ENCODE data around the gene CNTN5.

CNTN5 gene

GRCh38 chr11:99640671-99641070 lies 619.9 kb downstream of the CNTN5 start (continued):
- TF ChIP-seq ZNF394 (tag by site-specific recombination; IDR thresholded peaks at IDR 0.05; ENCODE audit: borderline replicate concordance) = no peak

GRCh38 chr11:99645934-99646333 lies 625.2 kb downstream of the CNTN5 start:
- Histone ChIP-seq H3K27ac (ENCODE audit: extremely low read depth, low read depth, low read length) (no peak overlapping the region), H3K9me3 (ENCODE audit: control insufficient read depth, insufficient read depth, low read depth, low read length) (no peaks in the 10 kb centered on the region), H3K4me3 (ENCODE audit: low read depth, low read length) (no peak overlapping the region), H3K36me3 (ENCODE audit: control insufficient read depth in 2 of 2, insufficient read depth in 1 of 2, low read length in 2 of 2) (no peaks in the 10 kb centered on the region), H3K4me1 (ENCODE audit: control insufficient read depth, insufficient read depth, low read length) (no peaks in the 10 kb centered on the region)
- CTCF ChIA-PET = interaction anchor here (0.6 kb wide), 1 partner anchor 1790 kb away, joined by 3 read pairs; no protein-coding TSS in a partner anchor
- POLR2A ChIA-PET = no interaction called here
- TF ChIP-seq HOXD13 (CRISPR knock-in tag; IDR thresholded peaks at IDR 0.05; ENCODE audit: borderline replicate concordance) = no peak
- TF ChIP-seq INSM2 (tag by site-specific recombination; IDR thresholded peaks at IDR 0.05) = no peak
- no peak for TF ChIP-seq ZNF138 (tag by site-specific recombination; IDR thresholded peaks at IDR 0.05; ENCODE audit: borderline replicate concordance)
- TF ChIP-seq PATZ1 (tag by site-specific recombination; IDR thresholded peaks at IDR 0.05) = no peak
- TF ChIP-seq KLF16 (tag by site-specific recombination; IDR thresholded peaks at IDR 0.05) = no peak
- TF ChIP-seq PRDM10 (tag by site-specific recombination; IDR thresholded peaks at IDR 0.05) = no peak
- TF ChIP-seq PRDM2 (tag by site-specific recombination; IDR thresholded peaks at IDR 0.05; ENCODE audit: borderline replicate concordance) = no peak
- TF ChIP-seq ZNF76 (tag by site-specific recombination; IDR thresholded peaks at IDR 0.05; ENCODE audit: borderline replicate concordance, low read depth) = no peak
- no peak for TF ChIP-seq ZNF692 (tag by site-specific recombination; IDR thresholded peaks at IDR 0.05)
- no peak for TF ChIP-seq GLIS2 (tag by site-specific recombination; IDR thresholded peaks at IDR 0.05)
- TF ChIP-seq PRDM1 (tag by site-specific recombination; IDR thresholded peaks at IDR 0.05) = no peak
- TF ChIP-seq ZNF2 (tag by site-specific recombination; IDR thresholded peaks at IDR 0.05) = no peak
- TF ChIP-seq BCL11A (tag by site-specific recombination; IDR thresholded peaks at IDR 0.05; ENCODE audit: low read depth) = no peak
- TF ChIP-seq ZEB2 (tag by site-specific recombination; IDR thresholded peaks at IDR 0.05) = no peak

Data from HEK293 (cell line).